ENCODE results near the gene CST8. TPM values are rescaled to one million over a fixed set of nuclear protein-coding genes. Genes with fewer than 3 reads are reported as not detected.

The CST8 gene, protein sequence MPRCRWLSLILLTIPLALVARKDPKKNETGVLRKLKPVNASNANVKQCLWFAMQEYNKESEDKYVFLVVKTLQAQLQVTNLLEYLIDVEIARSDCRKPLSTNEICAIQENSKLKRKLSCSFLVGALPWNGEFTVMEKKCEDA
- polyA plus RNA-seq (2013, experiment 1 of 2), result not detected
- not detected for polyA plus RNA-seq (2013, experiment 2 of 2)

DNA sequence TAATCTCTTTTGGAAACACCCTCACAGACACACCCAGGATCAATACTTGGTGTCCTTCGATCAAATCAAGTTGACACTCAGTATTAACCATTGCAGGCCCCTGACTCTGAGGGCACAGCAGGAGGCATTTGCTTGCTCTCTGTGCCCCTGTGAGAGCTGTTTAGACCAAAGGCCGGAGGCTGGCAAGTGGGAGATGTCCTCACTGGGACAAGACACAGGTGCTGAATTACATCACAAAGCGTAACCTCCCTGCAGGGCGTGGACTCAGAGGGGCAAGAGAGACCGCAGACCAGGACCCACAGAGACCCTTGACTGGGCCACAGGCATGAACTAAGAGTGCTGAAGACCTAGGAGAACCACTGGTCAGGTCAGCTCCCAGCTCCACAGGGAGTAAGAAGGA is at the start of gene CST8:
CST8 (plus strand) TSS at position 301 of the 400 bp plus-strand sequence. CDS start 551 bp downstream, outside the sequence.
- no peaks in the 10 kb centered on the region for H3K9me3 ChIP-seq (ENCODE audit: control insufficient read depth, low read length)
- H3K4me3 ChIP-seq (ENCODE audit: extremely low read depth, insufficient read depth, low read length, poor library complexity, severe bottlenecking), result no peak within 1 kb of the TSS
- WGBS, 2 experiments (ENCODE audit: insufficient coverage in 2 of 2), result 90 to 93% methylated on average over 5 of the region's 5 CpGs
- no peaks in the 10 kb centered on the region for H3K36me3 ChIP-seq (ENCODE audit: control insufficient read depth, insufficient read depth, low read length)
- H3K4me1 ChIP-seq (ENCODE audit: control insufficient read depth, insufficient read depth, low read length, poor library complexity, severe bottlenecking), result no peaks in the 10 kb centered on the region
- no peak within 1 kb of the TSS for H3K27ac ChIP-seq (ENCODE audit: low read depth, low read length, severe bottlenecking)

- WGBS, 2 experiments (ENCODE audit: insufficient coverage in 2 of 2), result 27 to 28% methylated on average over 5 to 7 of the region's 8 CpGs
- Histone ChIP-seq H3K9me3 (ENCODE audit: control insufficient read depth, low read length) (no peaks in the 10 kb centered on the region), H3K36me3 (ENCODE audit: control insufficient read depth, insufficient read depth, low read length) (no peaks in the 10 kb centered on the region), H3K4me1 (ENCODE audit: control insufficient read depth, insufficient read depth, low read length, poor library complexity, severe bottlenecking) (peaks cover 7% of the 10 kb centered on the region), H3K27ac (ENCODE audit: low read depth, low read length, severe bottlenecking) (no peak overlapping the region), H3K4me3 (ENCODE audit: extremely low read depth, insufficient read depth, low read length, poor library complexity, severe bottlenecking) (no peak overlapping the region)
Measured at GRCh38 chr20:23441850-23442313, 49.0 kb upstream of the CST8 start.

DNA sequence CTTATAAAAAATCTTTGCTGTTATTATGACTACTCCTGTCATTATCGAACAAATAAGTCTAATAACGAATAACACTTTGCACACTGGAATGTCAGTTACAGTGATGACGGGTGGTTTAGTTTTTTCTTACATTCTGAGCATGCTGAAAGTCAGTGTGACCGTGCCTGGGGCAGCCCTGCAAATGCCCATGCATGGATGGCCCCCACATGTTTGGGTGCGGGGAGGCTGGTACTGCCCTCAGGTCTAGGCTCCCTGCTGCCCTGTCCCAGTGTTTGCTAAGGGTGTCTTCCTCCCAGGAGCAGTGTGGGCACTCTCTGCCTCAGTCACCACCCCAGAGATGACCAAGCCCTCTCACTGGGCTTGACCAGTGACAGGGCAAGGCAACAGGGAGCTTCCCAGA is 48.5 kb upstream of the CST8 start:
- H3K9me3 ChIP-seq (ENCODE audit: control insufficient read depth, low read length), result no peaks in the 10 kb centered on the region
- H3K27ac ChIP-seq (ENCODE audit: low read depth, low read length, severe bottlenecking), result no peak overlapping the region
- H3K36me3 ChIP-seq (ENCODE audit: control insufficient read depth, insufficient read depth, low read length), result no peaks in the 10 kb centered on the region
- H3K4me1 ChIP-seq (ENCODE audit: control insufficient read depth, insufficient read depth, low read length, poor library complexity, severe bottlenecking), result peaks cover 7% of the 10 kb centered on the region
- no peak overlapping the region for H3K4me3 ChIP-seq (ENCODE audit: extremely low read depth, insufficient read depth, low read length, poor library complexity, severe bottlenecking)
- 83 to 93% methylated on average over 5 of the region's 5 CpGs for WGBS, 2 experiments (ENCODE audit: insufficient coverage in 2 of 2)

DNA sequence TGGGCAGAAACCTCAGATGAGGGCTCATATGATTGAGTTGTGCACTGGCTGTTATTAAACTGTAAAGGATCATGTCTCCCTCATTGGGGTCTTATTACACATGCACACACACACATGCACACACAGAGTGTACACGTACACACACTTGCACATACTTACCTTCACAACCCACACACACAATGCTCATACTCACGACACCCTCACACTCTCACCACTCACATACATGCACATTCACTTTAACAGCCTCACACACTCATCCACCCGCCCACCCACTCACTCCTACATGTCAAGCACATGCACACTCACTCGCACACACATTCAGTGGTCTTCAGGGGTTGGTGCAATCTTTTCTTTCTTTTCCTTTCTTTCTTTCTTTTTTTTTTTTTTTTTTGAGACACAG is 46.1 kb upstream of the CST8 start:
- no peaks in the 10 kb centered on the region for H3K36me3 ChIP-seq (ENCODE audit: control insufficient read depth, insufficient read depth, low read length)
- WGBS, 2 experiments (ENCODE audit: insufficient coverage in 2 of 2), result 86 to 100% methylated on average over 4 of the region's 4 CpGs

GRCh38 chr20:23445596-23446217 is 45.2 kb upstream of the CST8 start:
- WGBS, 2 experiments (ENCODE audit: insufficient coverage in 2 of 2), result 88 to 93% methylated on average over 5 to 6 of the region's 7 CpGs
- Histone ChIP-seq H3K4me3 (ENCODE audit: extremely low read depth, insufficient read depth, low read length, poor library complexity, severe bottlenecking) (no peak overlapping the region), H3K36me3 (ENCODE audit: control insufficient read depth, insufficient read depth, low read length) (no peaks in the 10 kb centered on the region), H3K4me1 (ENCODE audit: control insufficient read depth, insufficient read depth, low read length, poor library complexity, severe bottlenecking) (peaks cover 7% of the 10 kb centered on the region), H3K27ac (ENCODE audit: low read depth, low read length, severe bottlenecking) (peak overlapping the region; percentile 76), H3K9me3 (ENCODE audit: control insufficient read depth, low read length) (no peaks in the 10 kb centered on the region)

More for the DNA sequence above, 46.1 kb upstream of the CST8 start:
- Histone ChIP-seq H3K4me1 (ENCODE audit: control insufficient read depth, insufficient read depth, low read length, poor library complexity, severe bottlenecking) (peaks cover 7% of the 10 kb centered on the region), H3K9me3 (ENCODE audit: control insufficient read depth, low read length) (no peaks in the 10 kb centered on the region), H3K4me3 (ENCODE audit: extremely low read depth, insufficient read depth, low read length, poor library complexity, severe bottlenecking) (no peak overlapping the region), H3K27ac (ENCODE audit: low read depth, low read length, severe bottlenecking) (no peak overlapping the region)

GRCh38 chr20:23446505-23446904 is 44.4 kb upstream of the CST8 start:
- 83 to 97% methylated on average over 6 of the region's 8 CpGs for WGBS, 2 experiments (ENCODE audit: insufficient coverage in 2 of 2)
- no peak overlapping the region for H3K4me3 ChIP-seq (ENCODE audit: extremely low read depth, insufficient read depth, low read length, poor library complexity, severe bottlenecking)
- H3K27ac ChIP-seq (ENCODE audit: low read depth, low read length, severe bottlenecking), result no peak overlapping the region
- no peaks in the 10 kb centered on the region for H3K9me3 ChIP-seq (ENCODE audit: control insufficient read depth, low read length)
- no peaks in the 10 kb centered on the region for H3K36me3 ChIP-seq (ENCODE audit: control insufficient read depth, insufficient read depth, low read length)
- peaks cover 7% of the 10 kb centered on the region for H3K4me1 ChIP-seq (ENCODE audit: control insufficient read depth, insufficient read depth, low read length, poor library complexity, severe bottlenecking)

DNA sequence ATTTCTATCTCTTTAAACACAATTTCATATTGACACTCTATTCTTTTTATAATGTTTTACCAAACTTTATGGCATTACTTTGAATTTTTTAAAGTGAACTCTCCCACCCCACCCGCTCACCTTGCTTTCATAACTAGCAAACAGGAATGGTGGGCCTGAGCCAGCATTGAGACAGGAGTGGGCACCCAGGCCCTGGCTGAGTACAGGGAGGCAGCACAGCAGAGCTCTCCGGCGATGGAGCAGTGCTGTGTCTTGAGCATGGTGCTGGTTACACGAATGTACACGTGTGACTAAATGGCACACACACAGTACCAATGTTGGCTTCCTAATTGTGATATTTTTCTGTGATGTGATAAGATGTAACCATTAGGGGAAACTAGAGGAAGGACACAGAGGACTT is 42.8 kb upstream of the CST8 start:
- no peak overlapping the region for H3K27ac ChIP-seq (ENCODE audit: low read depth, low read length, severe bottlenecking)
- H3K36me3 ChIP-seq (ENCODE audit: control insufficient read depth, insufficient read depth, low read length), result no peaks in the 10 kb centered on the region
- WGBS, 2 experiments (ENCODE audit: insufficient coverage in 2 of 2), result 94 to 96% methylated on average over 3 to 4 of the region's 5 CpGs
- H3K4me3 ChIP-seq (ENCODE audit: extremely low read depth, insufficient read depth, low read length, poor library complexity, severe bottlenecking), result no peak overlapping the region
- H3K4me1 ChIP-seq (ENCODE audit: control insufficient read depth, insufficient read depth, low read length, poor library complexity, severe bottlenecking), result peaks cover 7% of the 10 kb centered on the region
- no peaks in the 10 kb centered on the region for H3K9me3 ChIP-seq (ENCODE audit: control insufficient read depth, low read length)

- Histone ChIP-seq H3K4me1 (ENCODE audit: control insufficient read depth, insufficient read depth, low read length, poor library complexity, severe bottlenecking) (peaks cover 7% of the 10 kb centered on the region), H3K27ac (ENCODE audit: low read depth, low read length, severe bottlenecking) (no peak overlapping the region), H3K36me3 (ENCODE audit: control insufficient read depth, insufficient read depth, low read length) (no peaks in the 10 kb centered on the region), H3K4me3 (ENCODE audit: extremely low read depth, insufficient read depth, low read length, poor library complexity, severe bottlenecking) (no peak overlapping the region), H3K9me3 (ENCODE audit: control insufficient read depth, low read length) (no peaks in the 10 kb centered on the region)
- WGBS, 2 experiments (ENCODE audit: insufficient coverage in 2 of 2), result 67 to 86% methylated on average over 2 to 3 of the region's 3 CpGs
Measured at GRCh38 chr20:23449421-23449820, 41.5 kb upstream of the CST8 start.

DNA sequence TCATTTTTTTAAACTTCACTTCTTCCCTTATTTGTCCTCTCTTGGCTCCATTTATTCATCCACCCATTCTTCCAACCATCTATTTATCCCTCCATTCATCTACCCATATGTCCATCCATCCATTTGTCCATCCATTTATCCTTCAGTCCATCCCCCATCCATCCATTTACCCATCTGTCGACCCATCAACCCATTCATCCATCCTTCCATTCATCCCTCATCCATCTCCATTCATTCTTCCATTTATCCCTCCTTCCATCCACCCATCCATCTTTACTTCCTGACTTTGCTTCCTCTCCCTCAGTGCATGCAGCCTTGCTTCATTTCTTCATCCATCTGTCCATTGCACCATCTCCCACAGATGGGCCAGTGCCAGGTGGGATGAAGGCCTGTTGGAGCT is 40.0 kb upstream of the CST8 start:
- H3K4me1 ChIP-seq (ENCODE audit: control insufficient read depth, insufficient read depth, low read length, poor library complexity, severe bottlenecking), result peaks cover 3% of the 10 kb centered on the region
- no peaks in the 10 kb centered on the region for H3K9me3 ChIP-seq (ENCODE audit: control insufficient read depth, low read length)
- H3K36me3 ChIP-seq (ENCODE audit: control insufficient read depth, insufficient read depth, low read length), result no peaks in the 10 kb centered on the region
- no peak overlapping the region for H3K27ac ChIP-seq (ENCODE audit: low read depth, low read length, severe bottlenecking)
- H3K4me3 ChIP-seq (ENCODE audit: extremely low read depth, insufficient read depth, low read length, poor library complexity, severe bottlenecking), result no peak overlapping the region
- 92 to 100% methylated on average over 1 of the region's 1 CpG for WGBS, 2 experiments (ENCODE audit: insufficient coverage in 2 of 2)

- Histone ChIP-seq H3K4me3 (ENCODE audit: extremely low read depth, insufficient read depth, low read length, poor library complexity, severe bottlenecking) (no peak overlapping the region), H3K36me3 (ENCODE audit: control insufficient read depth, insufficient read depth, low read length) (no peaks in the 10 kb centered on the region)
- 89 to 95% methylated on average over 6 to 10 of the region's 11 CpGs for WGBS, 2 experiments (ENCODE audit: insufficient coverage in 2 of 2)
Measured at GRCh38 chr20:23451956-23452487, 38.9 kb upstream of the CST8 start.

DNA sequence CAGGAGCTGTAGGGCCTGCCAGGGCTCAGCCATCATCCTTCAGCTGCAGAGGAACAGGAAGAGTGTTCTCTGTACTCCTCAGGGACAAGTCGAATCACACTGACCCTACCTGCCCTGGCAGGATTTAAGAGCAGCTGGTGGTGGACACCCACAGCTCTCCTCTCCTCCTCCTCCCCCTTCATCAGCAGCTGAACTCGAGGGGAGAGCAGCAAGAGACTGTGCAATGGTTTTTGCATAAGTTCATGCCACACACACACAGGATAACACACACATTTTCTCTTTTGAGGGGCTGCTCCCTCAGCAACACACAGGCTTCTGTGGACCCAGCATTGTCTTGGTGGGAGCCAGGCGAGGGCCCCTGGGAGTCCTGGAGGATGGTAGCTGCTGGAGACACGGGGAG is 38.1 kb upstream of the CST8 start, which contains the start of gene CST11:
CST11 (minus strand) TSS at position 101 of the 400 bp plus-strand sequence; CDS start at position 36, 65 bp downstream.
- WGBS, 2 experiments (ENCODE audit: insufficient coverage in 2 of 2), result 56 to 66% methylated on average over 4 of the region's 4 CpGs
- H3K4me3 ChIP-seq (ENCODE audit: extremely low read depth, insufficient read depth, low read length, poor library complexity, severe bottlenecking), result no peak within 1 kb of the TSS
- peaks cover 7% of the 10 kb centered on the region for H3K9me3 ChIP-seq (ENCODE audit: control insufficient read depth, low read length)
- no peaks in the 10 kb centered on the region for H3K36me3 ChIP-seq (ENCODE audit: control insufficient read depth, insufficient read depth, low read length)
- H3K4me1 ChIP-seq (ENCODE audit: control insufficient read depth, insufficient read depth, low read length, poor library complexity, severe bottlenecking), result peaks cover 2% of the 10 kb centered on the region
- H3K27ac ChIP-seq (ENCODE audit: low read depth, low read length, severe bottlenecking), result no peak within 1 kb of the TSS

More at GRCh38 chr20:23451956-23452487, 38.9 kb upstream of the CST8 start:
- H3K9me3 ChIP-seq (ENCODE audit: control insufficient read depth, low read length), result peaks cover 7% of the 10 kb centered on the region
- H3K27ac ChIP-seq (ENCODE audit: low read depth, low read length, severe bottlenecking), result no peak overlapping the region
- no peaks in the 10 kb centered on the region for H3K4me1 ChIP-seq (ENCODE audit: control insufficient read depth, insufficient read depth, low read length, poor library complexity, severe bottlenecking)

Measured in mesodermal cell (in vitro differentiated cells).